ENCODE measurements around the gene ATF3. TPM values are rescaled to one million over a fixed set of nuclear protein-coding genes. Genes with fewer than 3 reads are reported as not detected.

ATF3 gene
- total RNA-seq, 2 donors from 2014 or later = 6.0 to 14.8 TPM

DNA sequence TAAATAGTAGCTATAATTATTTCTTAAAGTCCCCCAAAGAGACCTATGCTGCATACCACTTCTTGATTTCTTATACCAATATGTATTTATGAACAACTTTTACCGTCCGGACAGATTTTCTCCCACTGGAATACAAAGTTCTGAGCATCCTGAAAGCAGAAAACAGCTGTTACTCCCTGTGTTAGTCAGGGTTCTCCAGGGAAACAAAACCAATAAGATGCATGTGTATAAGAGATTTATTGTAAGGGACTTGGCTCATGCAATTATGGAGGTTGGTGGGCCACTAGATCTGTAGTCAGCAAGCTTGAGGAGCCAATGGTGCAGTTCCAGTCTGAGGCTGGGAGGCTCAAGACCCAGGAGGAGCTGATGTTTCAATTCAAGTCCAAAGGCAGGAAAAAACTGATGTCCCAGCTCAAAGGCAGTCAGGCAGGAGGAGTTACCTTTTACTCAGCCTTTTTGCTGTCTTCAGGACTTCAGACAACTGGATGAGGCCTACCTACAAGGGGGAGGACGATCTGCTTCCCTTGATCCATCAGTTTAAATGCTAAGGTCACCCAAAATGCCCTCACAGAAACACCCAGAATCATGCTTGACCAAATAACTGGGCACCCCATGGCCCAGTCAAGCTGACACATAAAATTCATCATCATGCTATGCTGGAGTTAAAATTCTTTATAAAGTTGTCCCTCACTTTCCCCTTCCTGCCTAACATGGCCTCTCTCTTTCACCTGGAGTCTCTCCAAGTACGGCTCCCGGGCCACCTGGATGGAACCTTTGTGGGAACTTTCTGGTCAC lies 24.3 kb upstream of the ATF3 start:
- Histone ChIP-seq H3K36me3 (no peaks in the 10 kb centered on the region), H3K4me3 (no peak overlapping the region), H3K9me3 (no peaks in the 10 kb centered on the region), H3K4me1 (replicated peaks) (no peaks in the 10 kb centered on the region), H3K27ac (no peak overlapping the region), H3K27me3 (replicated peaks; ENCODE audit: insufficient read depth) (peaks cover 2% of the 10 kb centered on the region)
- DNase-seq (ENCODE audit: low spot score) = no peak
- intact Hi-C loops (cut with DNase I) = no loop called here
- TF ChIP-seq POLR2A (IDR thresholded peaks at IDR 0.05) (no peak), CTCF (IDR thresholded peaks at IDR 0.05) (no peak), POLR2AphosphoS5 (IDR thresholded peaks at IDR 0.05) (no peak)
- WGBS = 91% methylated on average over 5 of the region's 5 CpGs

- 92% methylated on average over 6 of the region's 6 CpGs for WGBS
- intact Hi-C loops (cut with DNase I) = no loop called here
- Histone ChIP-seq H3K4me1 (replicated peaks) (no peaks in the 10 kb centered on the region), H3K27me3 (replicated peaks; ENCODE audit: insufficient read depth) (peaks cover 2% of the 10 kb centered on the region), H3K27ac (no peak overlapping the region), H3K4me3 (no peak overlapping the region), H3K36me3 (no peaks in the 10 kb centered on the region), H3K9me3 (no peaks in the 10 kb centered on the region)
- TF ChIP-seq POLR2A (IDR thresholded peaks at IDR 0.05) (no peak), CTCF (IDR thresholded peaks at IDR 0.05) (no peak), POLR2AphosphoS5 (IDR thresholded peaks at IDR 0.05) (no peak)
- no peak for DNase-seq (ENCODE audit: low spot score)
Measured at GRCh38 chr1:212585210-212585609, 23.4 kb upstream of the ATF3 start.

DNA sequence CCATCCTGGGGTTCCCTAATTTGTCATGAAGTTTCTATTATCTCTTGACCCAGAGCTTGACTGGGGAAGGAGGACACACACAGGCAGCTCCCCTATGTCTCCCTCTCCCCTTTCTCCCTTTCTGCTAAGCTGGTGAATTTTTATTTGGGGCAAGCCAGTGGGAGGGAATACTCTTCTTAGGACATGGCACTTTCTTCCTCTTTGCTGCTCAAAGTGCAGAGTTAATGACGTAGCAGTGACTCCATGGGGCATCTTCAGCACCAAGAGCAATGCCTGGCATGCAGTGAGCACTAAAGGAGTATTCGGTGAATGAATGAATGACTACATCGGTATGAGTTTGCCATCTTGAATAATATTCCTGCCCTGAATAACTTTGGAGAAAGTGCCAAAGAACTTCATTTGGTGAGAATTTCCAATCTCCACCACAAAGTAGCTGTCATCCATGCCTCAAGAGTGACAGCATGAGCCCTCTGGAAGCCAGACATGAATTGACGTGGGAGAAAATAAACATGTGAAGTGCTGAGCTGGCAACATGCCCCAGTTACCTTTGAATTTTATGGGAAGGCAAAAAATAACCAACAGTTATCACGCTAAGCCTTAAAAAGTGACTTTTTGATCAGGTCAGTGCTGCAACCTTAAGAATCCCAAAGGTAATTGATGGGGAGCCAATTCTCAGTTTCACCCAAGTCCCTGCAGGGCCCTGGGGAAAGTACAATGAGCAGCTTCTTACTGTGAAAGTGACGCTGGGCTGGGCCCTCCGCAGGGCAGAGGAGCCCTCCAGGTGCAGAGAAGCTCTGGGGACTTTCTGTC lies 22.1 kb upstream of the ATF3 start:
- H3K9me3 ChIP-seq = no peaks in the 10 kb centered on the region
- no peaks in the 10 kb centered on the region for H3K36me3 ChIP-seq
- intact Hi-C loops (cut with DNase I) = no loop called here
- no peak overlapping the region for H3K4me3 ChIP-seq
- no peak overlapping the region for H3K27ac ChIP-seq
- WGBS = 68% methylated on average over 7 of the region's 7 CpGs
- no peak for DNase-seq (ENCODE audit: low spot score)
- TF ChIP-seq CTCF (IDR thresholded peaks at IDR 0.05) = no peak
- no peak for TF ChIP-seq POLR2AphosphoS5 (IDR thresholded peaks at IDR 0.05)
- no peak for TF ChIP-seq POLR2A (IDR thresholded peaks at IDR 0.05)
- no peaks in the 10 kb centered on the region for H3K4me1 ChIP-seq (replicated peaks)
- peaks cover 2% of the 10 kb centered on the region for H3K27me3 ChIP-seq (replicated peaks; ENCODE audit: insufficient read depth)

GRCh38 chr1:212587016-212587887 lies 21.3 kb upstream of the ATF3 start:
- WGBS = 81% methylated on average over 11 of the region's 11 CpGs
- peaks cover 2% of the 10 kb centered on the region for H3K27me3 ChIP-seq (replicated peaks; ENCODE audit: insufficient read depth)
- no peak overlapping the region for H3K27ac ChIP-seq
- H3K9me3 ChIP-seq = no peaks in the 10 kb centered on the region
- no peak for TF ChIP-seq CTCF (IDR thresholded peaks at IDR 0.05)
- TF ChIP-seq POLR2AphosphoS5 (IDR thresholded peaks at IDR 0.05) = no peak
- no peak for TF ChIP-seq POLR2A (IDR thresholded peaks at IDR 0.05)
- no peaks in the 10 kb centered on the region for H3K4me1 ChIP-seq (replicated peaks)
- intact Hi-C loops (cut with DNase I) = no loop called here
- H3K36me3 ChIP-seq = no peaks in the 10 kb centered on the region
- no peak overlapping the region for H3K4me3 ChIP-seq
- DNase-seq (ENCODE audit: low spot score) = no peak
